ENCODE measurements around the gene SOCS7.

DNA sequence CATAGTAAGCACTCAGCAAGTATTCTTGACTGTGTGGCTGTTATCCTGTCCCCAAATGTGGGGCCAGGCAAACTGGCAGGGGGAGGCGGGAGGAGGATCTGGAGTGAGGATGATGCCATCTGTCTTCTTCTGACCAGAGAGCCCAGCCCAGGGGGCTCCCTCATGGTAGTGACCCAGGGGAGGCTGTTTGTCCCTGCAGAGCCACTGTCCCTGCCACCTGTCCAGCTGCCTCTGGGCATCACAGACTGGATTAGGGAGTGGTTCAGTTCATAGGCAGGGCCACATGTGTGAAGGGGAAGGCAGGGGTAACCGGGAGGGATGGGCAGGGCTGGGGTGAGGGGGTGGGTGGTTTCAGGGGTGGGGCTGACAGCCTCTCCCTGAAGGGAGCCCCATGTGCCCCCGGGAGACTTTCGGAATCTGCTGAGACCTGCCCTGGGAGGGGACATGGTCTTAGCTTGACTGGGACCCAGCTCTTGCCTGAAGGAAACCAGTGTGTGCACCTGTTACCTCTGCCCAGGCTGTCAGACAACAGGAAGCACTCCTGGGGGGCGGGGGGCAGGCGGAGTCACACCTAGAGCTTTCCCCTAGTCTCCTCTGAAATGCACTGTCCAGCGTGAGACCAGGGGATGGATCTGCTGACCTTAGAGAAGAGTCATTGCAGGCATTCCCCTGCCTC lies 91.8 kb downstream of the SOCS7 start:
- TF ChIP-seq, protein P1, sequence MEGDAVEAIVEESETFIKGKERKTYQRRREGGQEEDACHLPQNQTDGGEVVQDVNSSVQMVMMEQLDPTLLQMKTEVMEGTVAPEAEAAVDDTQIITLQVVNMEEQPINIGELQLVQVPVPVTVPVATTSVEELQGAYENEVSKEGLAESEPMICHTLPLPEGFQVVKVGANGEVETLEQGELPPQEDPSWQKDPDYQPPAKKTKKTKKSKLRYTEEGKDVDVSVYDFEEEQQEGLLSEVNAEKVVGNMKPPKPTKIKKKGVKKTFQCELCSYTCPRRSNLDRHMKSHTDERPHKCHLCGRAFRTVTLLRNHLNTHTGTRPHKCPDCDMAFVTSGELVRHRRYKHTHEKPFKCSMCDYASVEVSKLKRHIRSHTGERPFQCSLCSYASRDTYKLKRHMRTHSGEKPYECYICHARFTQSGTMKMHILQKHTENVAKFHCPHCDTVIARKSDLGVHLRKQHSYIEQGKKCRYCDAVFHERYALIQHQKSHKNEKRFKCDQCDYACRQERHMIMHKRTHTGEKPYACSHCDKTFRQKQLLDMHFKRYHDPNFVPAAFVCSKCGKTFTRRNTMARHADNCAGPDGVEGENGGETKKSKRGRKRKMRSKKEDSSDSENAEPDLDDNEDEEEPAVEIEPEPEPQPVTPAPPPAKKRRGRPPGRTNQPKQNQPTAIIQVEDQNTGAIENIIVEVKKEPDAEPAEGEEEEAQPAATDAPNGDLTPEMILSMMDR (IDR thresholded peaks at IDR 0.05; ENCODE audit: low read length): no peak
- TF ChIP-seq EZH2 (optimal IDR thresholded peaks at IDR 0.05; ENCODE audit: low read depth, low read length): no peak
